Liver (tissue), 3 donors: ENCODE results near the gene OR8B4.

ENCODE experiments used
- CTCF ChIP-seq: fragments of 150-350 bp; IDR thresholded peaks from 2 replicates; pipeline ENCODE4 v1.5.1; 2017; ENCODE audit warnings: improper control_type of control experiment, low read depth, low read length; ENCODE audit not compliant: missing input control
- TAF1 ChIP-seq: conservative IDR thresholded peaks from 2 replicates; pipeline ENCODE4 v1.6.1; 2016; ENCODE audit warnings: antibody characterized with exemption, mild to moderate bottlenecking
- donor health status: healthy.
- donor health status: healthy.

GRCh38 chr11:124446916-124447315 lies 22.2 kb upstream of the OR8B4 start:
- TF ChIP-seq CTCF (no peak), TAF1 (no peak)
